ENCODE measurements around the gene FLOT1.

- no peak for TF ChIP-seq CTCF (IDR thresholded peaks at IDR 0.05)
- TF ChIP-seq POLR2A (IDR thresholded peaks at IDR 0.05), result no peak
Observed at GRCh38 chr6:30709101-30709868, 33.2 kb downstream of the FLOT1 start.
